Suprapubic skin (tissue), 3 donors: Measurements from ENCODE around the gene KREMEN1.

Experiments
- CTCF ChIP-seq, 2 donors: fragments of 200-600 bp in 1 of 2; fragments of 450-650 bp in 1 of 2; sonication (generic) in 1 of 2; IDR thresholded peaks; one replicate each; pipeline ENCODE4 v1.5.1; 2016 to 2019; ENCODE audit warnings: antibody characterized with exemption in 2 of 2, mild to moderate bottlenecking in 1 of 2, moderate library complexity in 1 of 2
- EP300 ChIP-seq: sonication (generic); formaldehyde crosslinking; IDR thresholded peaks from one replicate; pipeline ENCODE4 v1.6.1; 2017; ENCODE audit warnings: antibody characterized with exemption

GRCh38 chr22:29092243-29092642, 19.4 kb downstream of the KREMEN1 start:
- TF ChIP-seq CTCF (IDR thresholded peaks at IDR 0.05) (no peak), EP300 (no peak)
